Measurements from ENCODE around the gene TTC22. TPM values are rescaled to one million over a fixed set of nuclear protein-coding genes. Genes with fewer than 3 reads are reported as not detected.
A peak's percentile ranks its signal among the peaks of the same experiment; 100 is the strongest.
"Not testable (repeated sequence)": the region's sequence is repeated elsewhere in the genome, so short reads cannot be mapped to it uniquely, and the experiment has no call there.

Gene TTC22
- total RNA-seq, 2 experiments from 2014 or later = 19.8 to 20.9 TPM

- H3K36me3 Mint-ChIP-seq (ENCODE audit: low read depth) = peaks cover 38% of the 10 kb centered on the region
- no peak for DNase-seq
- H3K9me3 Mint-ChIP-seq = peaks cover 3% of the 10 kb centered on the region
- no peaks in the 10 kb centered on the region for H3K27me3 Mint-ChIP-seq
- H3K4me1 Mint-ChIP-seq = peaks cover 4% of the 10 kb centered on the region
- H3K4me3 Mint-ChIP-seq = no peak overlapping the region
- CTCF ChIA-PET = no interaction called here
- no peak overlapping the region for H3K27ac Mint-ChIP-seq
- POLR2A ChIA-PET = no interaction called here
Measured at GRCh38 chr1:54787604-54788003, 13.5 kb downstream of the TTC22 start.

GRCh38 chr1:54786778-54787177 lies 14.3 kb downstream of the TTC22 start:
- H3K4me1 Mint-ChIP-seq = peaks cover 4% of the 10 kb centered on the region
- peaks cover 31% of the 10 kb centered on the region for H3K36me3 Mint-ChIP-seq (ENCODE audit: low read depth)
- DNase-seq = no peak
- H3K4me3 Mint-ChIP-seq = no peak overlapping the region
- no peaks in the 10 kb centered on the region for H3K9me3 Mint-ChIP-seq
- no peak overlapping the region for H3K27ac Mint-ChIP-seq
- CTCF ChIA-PET = no interaction called here
- no peaks in the 10 kb centered on the region for H3K27me3 Mint-ChIP-seq
- POLR2A ChIA-PET = no interaction called here

GRCh38 chr1:54784066-54784465 lies 17.1 kb downstream of the TTC22 start:
- no peaks in the 10 kb centered on the region for H3K27me3 Mint-ChIP-seq
- no peak overlapping the region for H3K27ac Mint-ChIP-seq
- H3K36me3 Mint-ChIP-seq (ENCODE audit: low read depth) = peaks cover 30% of the 10 kb centered on the region
- H3K9me3 Mint-ChIP-seq = no peaks in the 10 kb centered on the region
- no peak overlapping the region for H3K4me3 Mint-ChIP-seq
- H3K4me1 Mint-ChIP-seq = peaks cover 3% of the 10 kb centered on the region
- POLR2A ChIA-PET = no interaction called here
- no peak for DNase-seq
- CTCF ChIA-PET = no interaction called here

GRCh38 chr1:54782588-54782987 lies 18.5 kb downstream of the TTC22 start:
- Mint-ChIP-seq H3K27ac (no peak overlapping the region), H3K27me3 (no peaks in the 10 kb centered on the region), H3K4me3 (no peak overlapping the region), H3K9me3 (no peaks in the 10 kb centered on the region), H3K4me1 (no peaks in the 10 kb centered on the region), H3K36me3 (ENCODE audit: low read depth) (peaks cover 37% of the 10 kb centered on the region)
- POLR2A ChIA-PET = interaction anchor here (1.7 kb wide), 1 partner anchor 18 kb away, joined by 6 read pairs; the partner anchor contains the start of gene PARS2
- no peak for DNase-seq
- CTCF ChIA-PET = no interaction called here

GRCh38 chr1:54782156-54782555 lies 19.0 kb downstream of the TTC22 start:
- ChIA-PET POLR2A (interaction anchor here (1.7 kb wide), 1 partner anchor 18 kb away, joined by 6 read pairs; the partner anchor contains the start of gene PARS2), CTCF (no interaction called here)
- Mint-ChIP-seq H3K27me3 (no peaks in the 10 kb centered on the region), H3K4me3 (no peak overlapping the region), H3K36me3 (ENCODE audit: low read depth) (peaks cover 37% of the 10 kb centered on the region), H3K27ac (no peak overlapping the region), H3K9me3 (no peaks in the 10 kb centered on the region), H3K4me1 (no peaks in the 10 kb centered on the region)
- DNase-seq = no peak

GRCh38 chr1:54781023-54781723 lies 19.9 kb downstream of the TTC22 start:
- no peak for DNase-seq
- H3K9me3 Mint-ChIP-seq = no peaks in the 10 kb centered on the region
- H3K27ac Mint-ChIP-seq = no peak overlapping the region
- peaks cover 31% of the 10 kb centered on the region for H3K36me3 Mint-ChIP-seq (ENCODE audit: low read depth)
- CTCF ChIA-PET = no interaction called here
- POLR2A ChIA-PET = interaction anchor here (1.2 to 1.7 kb wide), 2 partner anchors 12 to 20 kb away, joined by 3 to 4 read pairs; partner anchors contain the start of gene TTC22
- no peaks in the 10 kb centered on the region for H3K27me3 Mint-ChIP-seq
- H3K4me1 Mint-ChIP-seq = no peaks in the 10 kb centered on the region
- no peak overlapping the region for H3K4me3 Mint-ChIP-seq

- ChIA-PET CTCF (no interaction called here), POLR2A (interaction anchor here (1.0 kb wide), 1 partner anchor 18 kb away, joined by 3 read pairs; no protein-coding TSS in a partner anchor)
- Mint-ChIP-seq H3K9me3 (no peaks in the 10 kb centered on the region), H3K4me1 (no peaks in the 10 kb centered on the region), H3K27ac (no peak overlapping the region), H3K4me3 (no peak overlapping the region), H3K36me3 (ENCODE audit: low read depth) (peaks cover 20% of the 10 kb centered on the region), H3K27me3 (no peaks in the 10 kb centered on the region)
- no peak for DNase-seq
Measured at GRCh38 chr1:54777431-54777830, 23.7 kb downstream of the TTC22 start.

GRCh38 chr1:54777011-54777410 lies 24.1 kb downstream of the TTC22 start:
- Mint-ChIP-seq H3K9me3 (no peaks in the 10 kb centered on the region), H3K4me3 (no peak overlapping the region), H3K27me3 (no peaks in the 10 kb centered on the region), H3K27ac (no peak overlapping the region), H3K36me3 (ENCODE audit: low read depth) (peaks cover 20% of the 10 kb centered on the region), H3K4me1 (no peaks in the 10 kb centered on the region)
- ChIA-PET CTCF (no interaction called here), POLR2A (interaction anchor here (1.0 kb wide), 1 partner anchor 18 kb away, joined by 3 read pairs; no protein-coding TSS in a partner anchor)
- no peak for DNase-seq

- H3K27ac Mint-ChIP-seq, CTCF ChIA-PET: not testable (repeated sequence)
Measured at GRCh38 chr1:54775828-54776721, 25.0 kb downstream of the TTC22 start.

GRCh38 chr1:54774820-54775498 lies 26.2 kb downstream of the TTC22 start:
- no peak overlapping the region for H3K27ac Mint-ChIP-seq
- H3K36me3 Mint-ChIP-seq (ENCODE audit: low read depth) = peaks cover 12% of the 10 kb centered on the region
- no peak overlapping the region for H3K4me3 Mint-ChIP-seq
- POLR2A ChIA-PET = interaction anchor here (0.9 kb wide), 1 partner anchor 10 kb away, joined by 4 read pairs; no protein-coding TSS in a partner anchor
- no peak for DNase-seq
- no peaks in the 10 kb centered on the region for H3K4me1 Mint-ChIP-seq
- CTCF ChIA-PET = no interaction called here
- no peaks in the 10 kb centered on the region for H3K9me3 Mint-ChIP-seq
- H3K27me3 Mint-ChIP-seq = no peaks in the 10 kb centered on the region

More at GRCh38 chr1:54775828-54776721, 25.0 kb downstream of the TTC22 start:
- H3K36me3 Mint-ChIP-seq (ENCODE audit: low read depth) = peaks cover 16% of the 10 kb centered on the region
- not testable (repeated sequence) for DNase-seq, H3K4me3 Mint-ChIP-seq, H3K9me3 Mint-ChIP-seq, H3K4me1 Mint-ChIP-seq, H3K27me3 Mint-ChIP-seq
- POLR2A ChIA-PET = interaction anchor here (0.6 to 1.0 kb wide), 2 partner anchors 17 to 1003 kb away, joined by 3 read pairs; no protein-coding TSS in a partner anchor

- no peak overlapping the region for H3K27ac Mint-ChIP-seq
- POLR2A ChIA-PET = no interaction called here
Measured at GRCh38 chr1:54772951-54773350, 28.2 kb downstream of the TTC22 start.

GRCh38 chr1:54768093-54768492 lies 33.0 kb downstream of the TTC22 start:
- H3K27me3 Mint-ChIP-seq = no peaks in the 10 kb centered on the region
- ChIA-PET CTCF (interaction anchor here (1.0 to 4.5 kb wide), 2 partner anchors 24 to 35 kb away, joined by 3 to 18 read pairs; no protein-coding TSS in a partner anchor), POLR2A (interaction anchor here (0.9 kb wide), 1 partner anchor 39 kb away, joined by 3 read pairs; no protein-coding TSS in a partner anchor)
- peak; percentile 25 for DNase-seq
- no peak overlapping the region for H3K27ac Mint-ChIP-seq
- peaks cover 14% of the 10 kb centered on the region for H3K4me1 Mint-ChIP-seq
- H3K36me3 Mint-ChIP-seq (ENCODE audit: low read depth) = no peaks in the 10 kb centered on the region
- H3K4me3 Mint-ChIP-seq = no peak overlapping the region
- no peaks in the 10 kb centered on the region for H3K9me3 Mint-ChIP-seq

More at GRCh38 chr1:54772951-54773350, 28.2 kb downstream of the TTC22 start:
- CTCF ChIA-PET = no interaction called here
- no peak for DNase-seq
- Mint-ChIP-seq H3K4me3 (no peak overlapping the region), H3K4me1 (no peaks in the 10 kb centered on the region), H3K27me3 (no peaks in the 10 kb centered on the region), H3K9me3 (no peaks in the 10 kb centered on the region), H3K36me3 (ENCODE audit: low read depth) (no peaks in the 10 kb centered on the region)

Measured in activated CD4-positive, alpha-beta memory T cell treated with anti-CD3 and anti-CD28 coated beads, Interleukin-2, amount 10 ng/mL, durations not matched to agents 7 days and 5 days (primary cell).